Endothelial cell of umbilical vein (primary cell): Measurements from ENCODE around the gene CRELD2. TPM values are rescaled to one million over a fixed set of nuclear protein-coding genes. Genes with fewer than 3 reads are reported as not detected.

ENCODE experiments used
- BruUV-seq: library from RNA; stranded (reverse); fragments of 400-500 nt; replicated peaks from 2 replicates; lab custom pipeline; 2021; lab: Mats Ljungman, UMichigan
- CTCF ChIA-PET: fragments of 300-600, 350-600 bp; sonication (Branson Sonifier 250); formaldehyde crosslinking; loops from one replicate; lab custom pipeline; 2021; ENCODE audit warnings: antibody characterized with exemption, inconsistent platforms; lab: Charles Lee
- POLR2A ChIA-PET: fragments of 300-600, 350-600 bp; sonication (Branson Sonifier 250); formaldehyde crosslinking; loops from one replicate; lab custom pipeline; 2021; ENCODE audit warnings: antibody characterized with exemption, inconsistent platforms; lab: Charles Lee
- DNase-seq: peaks from one replicate; pipeline ENCODE4 v3.0.0-alpha.2; 2011; ENCODE audit warnings: low read depth, low spot score
- FAIRE-seq: peaks from 2 replicates; lab custom pipeline; 2011; peaks lifted over from hg19 to GRCh38; lab: Jason Lieb, UNC
- H2AFZ ChIP-seq: 2 replicates; pipeline ENCODE4 v1.6.0; 2012; ENCODE audit warnings: low read depth, low read length, control low read depth, inconsistent platforms
- H3K27ac ChIP-seq: 2 replicates; pipeline ENCODE4 v1.5.1; 2011; ENCODE audit warnings: low read depth, mild to moderate bottlenecking, control low read depth, low read length, moderate library complexity; ENCODE audit not compliant: insufficient read depth
- H3K27me3 ChIP-seq, 2 experiments: 2 replicates each; pipeline versions ENCODE4 v1.6.0 to v1.6.1; 2011; ENCODE audit warnings: low read length in 2 of 2, mixed read lengths in 1 of 2; ENCODE audit not compliant: control insufficient read depth in 2 of 2, insufficient read depth in 2 of 2
- H3K36me3 ChIP-seq, 2 experiments: 2 replicates in 1 of 2; 3 replicates in 1 of 2; pipeline ENCODE4 v1.5.1; 2011; ENCODE audit warnings: low read length in 2 of 2, mild to moderate bottlenecking in 1 of 2, moderate library complexity in 1 of 2; ENCODE audit not compliant: control insufficient read depth in 2 of 2, insufficient read depth in 2 of 2; ENCODE audit errors: extremely low read depth in 1 of 2
- H3K4me1 ChIP-seq: 3 replicates; pipeline ENCODE4 v1.5.1; 2011; ENCODE audit warnings: mild to moderate bottlenecking, low read length; ENCODE audit not compliant: control insufficient read depth, insufficient read depth; ENCODE audit errors: extremely low read depth
- H3K4me2 ChIP-seq: 2 replicates; pipeline ENCODE4 v1.6.1; 2011; ENCODE audit warnings: low read length, control low read depth, mixed read lengths; ENCODE audit not compliant: insufficient read depth
- H3K4me3 ChIP-seq, 3 experiments: fragments of 200-600 bp in 1 of 3; sonication (generic), shearing (Covaris generic) in 1 of 3; replicated peaks in 1 of 3; 2 replicates each; pipeline ENCODE4 v1.5.1; 2011 to 2016; ENCODE audit warnings: control low read depth in 3 of 3, low read length in 3 of 3, mild to moderate bottlenecking in 2 of 3, inconsistent platforms in 1 of 3, low read depth in 1 of 3, moderate library complexity in 1 of 3; ENCODE audit not compliant: insufficient read depth in 1 of 3
- H3K79me2 ChIP-seq: 2 replicates; pipeline ENCODE4 v1.6.0; 2012; ENCODE audit warnings: low read length, inconsistent platforms; ENCODE audit not compliant: control insufficient read depth, insufficient read depth
- H3K9ac ChIP-seq: replicated peaks from 2 replicates; pipeline ENCODE3; 2011; ENCODE audit warnings: low read length, control low read depth; ENCODE audit not compliant: insufficient read depth; ENCODE audit errors: extremely low read depth
- H3K9me1 ChIP-seq: replicated peaks from 3 replicates; pipeline ENCODE4 v1.6.0; 2011; ENCODE audit warnings: mild to moderate bottlenecking, low read length; ENCODE audit not compliant: control insufficient read depth, insufficient read depth; ENCODE audit errors: extremely low read depth
- H3K9me3 ChIP-seq: replicated peaks from 2 replicates; pipeline ENCODE4 v1.5.1; 2012; ENCODE audit warnings: low read length, inconsistent platforms; ENCODE audit not compliant: control insufficient read depth, insufficient read depth
- H4K20me1 ChIP-seq: replicated peaks from 2 replicates; pipeline ENCODE3; 2011; ENCODE audit warnings: mild to moderate bottlenecking, low read length; ENCODE audit not compliant: control insufficient read depth, insufficient read depth; ENCODE audit errors: extremely low read depth
- CTCF ChIP-seq, 2 donors: IDR thresholded peaks; 1 replicate in 1 of 2; 2 replicates in 1 of 2; pipeline ENCODE4 v1.5.1; 2011; ENCODE audit warnings: low read length in 2 of 2, mild to moderate bottlenecking in 2 of 2, moderate library complexity in 2 of 2, control low read depth in 1 of 2, inconsistent platforms in 1 of 2, low read depth in 1 of 2; ENCODE audit not compliant: insufficient read depth in 1 of 2; ENCODE audit errors: extremely low read depth in 1 of 2
- EZH2 ChIP-seq: IDR thresholded peaks from 2 replicates; pipeline ENCODE4 v1.6.1; 2012; ENCODE audit warnings: borderline replicate concordance, low read depth, mild to moderate bottlenecking, moderate library complexity, low read length, inconsistent platforms; ENCODE audit not compliant: severe bottlenecking
- FOS ChIP-seq: IDR thresholded peaks from 2 replicates; pipeline ENCODE4 v1.6.1; 2011; ENCODE audit warnings: mild to moderate bottlenecking, low read length, moderate library complexity, borderline replicate concordance; ENCODE audit not compliant: insufficient read depth
- GATA2 ChIP-seq: IDR thresholded peaks from 2 replicates; pipeline ENCODE4 v1.7.0; 2011; ENCODE audit warnings: low read depth, mild to moderate bottlenecking, moderate library complexity, mixed read lengths, low read length; ENCODE audit not compliant: insufficient read length, insufficient read depth
- JUN ChIP-seq: IDR thresholded peaks from 2 replicates; pipeline ENCODE4 v1.6.1; 2011; ENCODE audit warnings: borderline replicate concordance, low read depth; ENCODE audit not compliant: insufficient read length, insufficient read depth
- MAX ChIP-seq: IDR thresholded peaks from 2 replicates; pipeline ENCODE4 v1.6.1; 2011; ENCODE audit not compliant: insufficient read depth, insufficient read length
- MYC ChIP-seq: IDR thresholded peaks from one replicate; pipeline ENCODE4 v1.6.1; 2011; ENCODE audit warnings: mild to moderate bottlenecking, low read depth, low read length
- POLR2A ChIP-seq: IDR thresholded peaks from 2 replicates; pipeline ENCODE4 v1.6.1; 2012; ENCODE audit warnings: low read depth, mild to moderate bottlenecking, control low read depth, low read length
- POLR2AphosphoS5 ChIP-seq: IDR thresholded peaks from 2 replicates; pipeline ENCODE4 v1.6.1; 2012; ENCODE audit warnings: low read depth, mild to moderate bottlenecking, control low read depth, low read length, moderate library complexity; ENCODE audit not compliant: insufficient read depth
- dilution Hi-C: fragments of 300-500 bp; cut with MboI; formaldehyde crosslinking; loops from one replicate; pipeline ENCODE4 v1.15.0; 2019; ENCODE audit warnings: low sequenced_read_pairs; ENCODE audit not compliant: extremely low pct_ligation_motif_present
- intact Hi-C: fragments of 100-400 bp; cut with micrococcal nuclease; formaldehyde crosslinking; loops from one replicate; pipeline ENCODE4 v1.10.0; 2022
- polyA plus RNA-seq, 4 experiments: library from polyadenylated mRNA; depleted of rRNA in 3 of 4; stranded (reverse) in 3 of 4; unstranded in 1 of 4; fragments of >200 nt; gene quantifications; 2 replicates each; pipeline versions ENCODE4 v1.2.1 to v1.2.3, GENCODE V29; 2011 to 2012; ENCODE audit warnings: missing spikeins in 1 of 4
- total RNA-seq: library from RNA; stranded (reverse); gene quantifications from 2 replicates; pipeline ENCODE4 v1.2.3, GENCODE V29; 2021

Gene CRELD2
- total and polyA plus RNA-seq, 2 donors (not counting 3 experiments of a cell fraction or from before 2014, with no cell fraction given): 71.0 to 86.3 TPM

- H3K4me1 ChIP-seq: peaks cover 4% of the 10 kb centered on the region
- no peak for FAIRE-seq
- BruUV-seq: no TSS peak
- no peak overlapping the region for H3K9ac ChIP-seq
- no peaks in the 10 kb centered on the region for H3K9me1 ChIP-seq
- CTCF ChIA-PET: interaction anchor here (0.9 to 1.0 kb wide), 2 partner anchors 8 to 9 kb away, joined by 3 read pairs; no protein-coding TSS in a partner anchor
- no peak overlapping the region for H3K4me2 ChIP-seq
- no peaks in the 10 kb centered on the region for H3K27me3 ChIP-seq
- dilution Hi-C loops (no loop called here), intact Hi-C loops (no loop called here)
- DNase-seq: no peak
- no peak for TF ChIP-seq CTCF (IDR thresholded peaks at IDR 0.05; ENCODE audit: extremely low read depth in 1 of 2, insufficient read depth in 1 of 2, low read depth in 1 of 2, low read length in 2 of 2)
- no peak for TF ChIP-seq FOS
- no peak for TF ChIP-seq MAX
- no peak for TF ChIP-seq EZH2
- no peak for TF ChIP-seq POLR2AphosphoS5
- no peak for TF ChIP-seq GATA2
- TF ChIP-seq MYC: no peak
- TF ChIP-seq JUN: no peak
- no peak for TF ChIP-seq POLR2A
- H2AFZ ChIP-seq: no peak overlapping the region
- H3K9me3 ChIP-seq: no peaks in the 10 kb centered on the region
- H3K27ac ChIP-seq: no peak overlapping the region
- H4K20me1 ChIP-seq: no peaks in the 10 kb centered on the region
- POLR2A ChIA-PET: no interaction called here
- no peak overlapping the region for H3K4me3 ChIP-seq
- H3K36me3 ChIP-seq: no peaks in the 10 kb centered on the region
- H3K79me2 ChIP-seq: no peaks in the 10 kb centered on the region
These were observed 25.5 kb downstream of the CRELD2 start for GRCh38 chr22:49943771-49944398.
